AML-193 (cell line): ENCODE measurements around the gene HYCC1.
"Not testable (repeated sequence)": the region's sequence is repeated elsewhere in the genome, so short reads cannot be mapped to it uniquely, and the experiment has no call there.

Experiments used
- DNase-seq, 2 experiments: peaks; one replicate each; lab custom pipeline; 2025; lab: John Stamatoyannopoulos, UW

HYCC1 gene

DNA sequence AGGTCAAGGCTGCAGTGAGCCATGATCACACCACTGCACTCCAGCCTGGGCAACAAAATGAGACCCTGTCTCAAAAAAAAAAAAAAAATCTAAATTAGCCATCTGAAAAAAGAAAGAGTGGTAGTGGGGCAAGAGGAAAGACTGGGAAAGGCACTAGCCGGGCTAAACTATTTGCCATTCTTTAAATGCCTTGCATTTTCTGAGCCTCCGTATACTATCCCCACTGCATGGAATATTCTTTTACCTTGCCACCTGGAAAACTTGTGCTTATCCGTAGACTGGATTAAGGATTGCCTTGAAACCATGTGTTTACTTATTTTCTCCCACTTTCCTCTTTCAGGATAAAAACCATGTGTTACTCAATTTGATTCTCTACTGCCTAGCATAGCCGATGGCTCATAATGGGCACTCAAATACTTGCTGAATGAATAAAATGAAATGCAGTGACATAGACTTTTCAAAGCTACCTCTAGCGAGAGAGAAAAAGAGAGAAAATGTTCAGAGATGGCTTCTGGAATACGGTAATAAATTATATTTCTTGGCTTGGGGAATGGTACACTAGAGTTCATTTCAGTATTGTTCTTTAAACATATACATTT is 30.6 kb downstream of the HYCC1 start:
- DNase-seq, result no peak

GRCh38 chr7:22980422-22980821 is 33.5 kb downstream of the HYCC1 start:
- no peak for DNase-seq

GRCh38 chr7:22979861-22980260 is 34.1 kb downstream of the HYCC1 start:
- DNase-seq, result no peak

- no peak for DNase-seq
These were observed 34.7 kb downstream of the HYCC1 start for GRCh38 chr7:22979251-22979650.

DNA sequence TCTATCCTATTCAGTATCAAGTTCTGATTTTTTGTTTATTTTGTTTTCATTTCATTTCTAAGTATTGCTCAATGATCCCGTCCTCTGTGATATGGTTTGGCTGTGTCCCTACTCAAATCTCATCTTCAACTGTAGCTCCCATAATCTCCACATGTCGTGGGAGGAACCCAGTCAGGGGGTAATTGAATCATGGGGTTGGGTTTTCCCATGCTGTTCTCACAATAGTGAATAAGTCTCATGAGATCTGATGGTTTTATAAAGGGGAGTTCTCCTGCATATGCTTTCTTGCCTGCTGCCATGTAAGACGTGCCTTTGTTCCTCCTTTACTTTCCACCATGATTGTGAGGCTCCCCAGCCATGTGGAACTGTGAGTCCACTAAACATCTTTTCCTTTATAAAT is 39.3 kb downstream of the HYCC1 start:
- not testable (repeated sequence) for DNase-seq

- no peak for DNase-seq
These were observed 41.7 kb downstream of the HYCC1 start for GRCh38 chr7:22972207-22972606.

DNA sequence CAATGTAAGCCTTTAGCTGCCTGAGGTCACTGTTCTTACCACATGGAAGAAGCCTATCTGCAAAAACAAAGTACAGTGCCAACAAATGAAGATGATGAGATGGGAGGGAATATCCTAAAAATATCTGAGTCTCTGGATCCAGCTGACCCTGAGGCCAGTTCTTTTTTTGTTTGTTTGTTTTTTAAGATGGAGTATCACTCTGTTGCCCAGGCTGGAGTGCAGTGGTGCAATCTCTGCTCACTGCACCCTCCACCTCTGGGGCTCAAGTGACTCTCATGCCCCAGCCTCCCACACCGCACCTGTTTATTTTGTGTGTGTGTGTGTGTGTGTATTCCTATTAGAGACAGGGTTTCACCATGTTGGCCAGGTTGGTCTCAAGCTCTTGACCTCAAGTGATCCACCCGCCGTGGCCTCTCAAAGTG is 44.9 kb downstream of the HYCC1 start:
- no peak for DNase-seq
